B cell (primary cell): Measurements from ENCODE around the gene DNAJB12. TPM values are rescaled to one million over a fixed set of nuclear protein-coding genes. Genes with fewer than 3 reads are reported as not detected.

ENCODE experiments used
- ATAC-seq: fragments of 200-7000 bp; cut with Tn5 transposase; one replicate; pipeline ENCODE4 v1.10.0; 2021; ENCODE audit warnings: low read depth, mild to moderate bottlenecking, moderate number of reproducible peaks, moderate library complexity
- CTCF ChIA-PET: fragments of 350-600 bp; sonication (Branson Sonifier 250); formaldehyde crosslinking; loops from one replicate; lab custom pipeline; 2021; ENCODE audit warnings: antibody characterized with exemption, inconsistent platforms; lab: Charles Lee
- POLR2A ChIA-PET: fragments of 350-600 bp; sonication (Branson Sonifier 250); formaldehyde crosslinking; loops from one replicate; lab custom pipeline; 2021; ENCODE audit warnings: antibody characterized with exemption; lab: Charles Lee
- DNase-seq: peaks from one replicate; pipeline ENCODE4 v3.0.0; 2013
- H2AFZ ChIP-seq: 2 replicates; pipeline ENCODE4 v1.6.1; 2012; ENCODE audit warnings: mild to moderate bottlenecking, low read depth, low read length; ENCODE audit not compliant: insufficient read depth, poor library complexity, severe bottlenecking
- H3K27ac ChIP-seq, 2 donors: 1 replicate in 1 of 2; 2 replicates in 1 of 2; pipeline ENCODE4 v1.5.1; 2012 to 2013; ENCODE audit warnings: low read length in 2 of 2, mild to moderate bottlenecking in 2 of 2, moderate library complexity in 1 of 2
- H3K27me3 ChIP-seq, 4 experiments: fragments of 200-600 bp in 1 of 4; sonication (generic) in 1 of 4; replicated peaks in 1 of 4; 1 replicate in 2 of 4; 2 replicates in 2 of 4; pipeline versions ENCODE4 v1.6.1 to v1.7.0; 2013 to 2016; ENCODE audit warnings: low read length in 3 of 4, mild to moderate bottlenecking in 2 of 4, mixed read lengths in 1 of 4, moderate library complexity in 1 of 4; ENCODE audit not compliant: insufficient read depth in 4 of 4, control insufficient read depth in 3 of 4; ENCODE audit errors: control extremely low read depth in 1 of 4
- H3K36me3 ChIP-seq, 2 experiments: replicated peaks in 1 of 2; 1 replicate in 1 of 2; 2 replicates in 1 of 2; pipeline versions ENCODE4 v1.6.1 to v1.7.1; 2013; ENCODE audit warnings: low read length in 1 of 2; ENCODE audit not compliant: insufficient read depth in 2 of 2, control insufficient read depth in 1 of 2; ENCODE audit errors: control extremely low read depth in 1 of 2, extremely low read depth in 1 of 2
- H3K4me1 ChIP-seq, 2 donors: fragments of 200-600 bp in 1 of 2; sonication (generic) in 1 of 2; 1 replicate in 1 of 2; 2 replicates in 1 of 2; pipeline versions ENCODE4 v1.5.1 to v1.6.1; 2013 to 2017; ENCODE audit warnings: low read length in 2 of 2; ENCODE audit not compliant: control insufficient read depth in 2 of 2, insufficient read depth in 2 of 2
- H3K4me2 ChIP-seq: replicated peaks from 2 replicates; pipeline ENCODE3; 2012; ENCODE audit warnings: mild to moderate bottlenecking, low read depth, low read length; ENCODE audit not compliant: poor library complexity, severe bottlenecking
- H3K4me3 ChIP-seq, 5 experiments: fragments of 200-600 bp in 1 of 5; sonication (generic) in 1 of 5; 1 replicate in 3 of 5; 2 replicates in 2 of 5; pipeline versions ENCODE4 v1.5.1 to v1.7.0; 2011 to 2016; ENCODE audit warnings: low read length in 4 of 5, mild to moderate bottlenecking in 4 of 5, low read depth in 2 of 5, control low read depth in 1 of 5, moderate library complexity in 1 of 5; ENCODE audit not compliant: insufficient read depth in 1 of 5; ENCODE audit errors: control extremely low read depth in 1 of 5, extremely low read depth in 1 of 5
- H3K79me2 ChIP-seq: fragments of 200-600 bp; sonication (generic); one replicate; pipeline ENCODE4 v1.6.0; 2016; ENCODE audit warnings: low read length; ENCODE audit not compliant: control insufficient read depth, insufficient read depth
- H3K9ac ChIP-seq: fragments of 200-600 bp; sonication (generic); 2 replicates; pipeline ENCODE4 v1.6.1; 2017; ENCODE audit warnings: mild to moderate bottlenecking, low read length, moderate library complexity
- H3K9me3 ChIP-seq, 3 donors: one replicate each; pipeline versions ENCODE4 v1.6.1 to v1.7.1; 2013; ENCODE audit warnings: low read length in 2 of 3; ENCODE audit not compliant: control insufficient read depth in 2 of 3, insufficient read depth in 1 of 3; ENCODE audit errors: control extremely low read depth in 1 of 3
- H4K20me1 ChIP-seq: 2 replicates; pipeline ENCODE4 v1.6.0; 2012; ENCODE audit warnings: mild to moderate bottlenecking, low read length; ENCODE audit not compliant: insufficient read depth, control insufficient read depth, poor library complexity, severe bottlenecking
- H3K27ac Mint-ChIP-seq: one replicate; pipeline ENCODE4 v1.8.0; 2021; ENCODE audit warnings: mixed read lengths
- H3K27me3 Mint-ChIP-seq: one replicate; pipeline ENCODE4 v1.8.0; 2021; ENCODE audit warnings: mixed read lengths
- H3K4me1 Mint-ChIP-seq: one replicate; pipeline ENCODE4 v1.8.0; 2021; ENCODE audit warnings: mixed read lengths
- H3K4me3 Mint-ChIP-seq: one replicate; pipeline ENCODE4 v1.8.0; 2021; ENCODE audit warnings: mixed read lengths
- H3K9me3 Mint-ChIP-seq: one replicate; pipeline ENCODE4 v1.8.0; 2022; ENCODE audit warnings: mixed read lengths; ENCODE audit not compliant: insufficient read depth
- EZH2 ChIP-seq: IDR thresholded peaks from 2 replicates; pipeline ENCODE4 v1.6.1; 2012; ENCODE audit warnings: borderline replicate concordance, low read depth, mild to moderate bottlenecking, moderate library complexity, low read length; ENCODE audit not compliant: insufficient read depth, poor library complexity, severe bottlenecking
- WGBS: methylation state at CpG from one replicate; pipeline ENCODE4 v1.1.5; 2013; ENCODE audit warnings: missing lambda C conversion rate; ENCODE audit not compliant: insufficient coverage; 5-methylcytosine and 5-hydroxymethylcytosine counted together
- intact Hi-C: fragments of 100-400 bp; cut with micrococcal nuclease; formaldehyde crosslinking; loops from one replicate; pipeline ENCODE4 v1.10.0; 2022
- polyA plus RNA-seq: library from polyadenylated mRNA; depleted of rRNA; stranded (reverse); fragments of >200 nt; gene quantifications from 2 replicates; pipeline ENCODE4 v1.2.3, GENCODE V29; 2012
- total RNA-seq, 2 donors: library from RNA; stranded (reverse); fragments of 120-200 nt in 1 of 2; gene quantifications; 1 replicate in 1 of 2; 2 replicates in 1 of 2; pipeline versions ENCODE4 v1.2.3 to v1.2.4, GENCODE V29; 2013 to 2022
- TF ChIP-seq, protein P1 (sequence below): fragments of 200-600 bp; IDR thresholded peaks from one replicate; pipeline ENCODE4 v1.8.0; 2022; ENCODE audit warnings: antibody characterized with exemption, mild to moderate bottlenecking

Gene DNAJB12
- total and polyA plus RNA-seq, 2 donors (not counting 1 experiment from before 2014, with no cell fraction given), result 16.1 to 42.3 TPM

DNA sequence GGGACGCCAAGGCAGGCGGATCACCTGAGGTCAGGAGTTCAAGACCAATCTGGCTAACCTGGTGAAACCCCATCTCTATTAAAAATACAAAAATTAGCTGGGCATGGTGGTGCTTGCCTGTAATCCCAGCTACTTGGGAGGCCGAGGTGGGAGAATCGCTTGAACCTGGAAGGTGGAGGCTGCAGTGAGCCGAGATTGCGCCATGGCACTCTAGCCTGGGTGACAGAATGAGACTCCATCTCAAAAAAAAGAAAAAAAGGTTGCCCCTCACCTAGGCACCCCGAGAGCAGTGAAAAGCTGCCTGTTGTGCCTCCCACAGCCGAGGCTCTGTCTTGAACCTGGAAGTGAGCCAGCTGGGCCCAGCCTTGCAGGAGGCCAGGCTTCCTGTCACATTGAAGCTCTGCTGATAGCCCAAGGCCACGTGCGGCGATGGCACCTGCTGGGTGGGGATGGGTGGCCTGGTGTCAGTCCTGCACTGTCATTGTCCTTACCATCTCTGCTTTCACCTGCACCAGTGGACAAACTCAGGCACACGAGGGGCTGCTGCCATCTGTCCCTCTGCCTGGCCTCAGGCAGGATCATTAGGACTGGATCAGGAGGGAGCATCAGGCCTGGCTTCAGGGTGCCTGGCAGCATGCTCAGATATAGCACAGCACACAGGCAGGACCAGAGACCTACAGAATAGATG, 37.8 kb downstream of the DNAJB12 start:
- peaks cover 54 to 65% of the 10 kb centered on the region in 2 donors for H3K4me1 ChIP-seq
- H3K27me3 Mint-ChIP-seq, result no peaks in the 10 kb centered on the region
- no peaks in the 10 kb centered on the region for H4K20me1 ChIP-seq
- H3K27ac ChIP-seq, result peak overlapping the region in 1 of 2 donors; percentile 55
- no peaks in the 10 kb centered on the region for H3K27me3 ChIP-seq
- H3K36me3 ChIP-seq, result no peaks in the 10 kb centered on the region
- no peaks in the 10 kb centered on the region for H3K9me3 ChIP-seq
- H3K9ac ChIP-seq, result no peak overlapping the region
- TF ChIP-seq, protein P1, sequence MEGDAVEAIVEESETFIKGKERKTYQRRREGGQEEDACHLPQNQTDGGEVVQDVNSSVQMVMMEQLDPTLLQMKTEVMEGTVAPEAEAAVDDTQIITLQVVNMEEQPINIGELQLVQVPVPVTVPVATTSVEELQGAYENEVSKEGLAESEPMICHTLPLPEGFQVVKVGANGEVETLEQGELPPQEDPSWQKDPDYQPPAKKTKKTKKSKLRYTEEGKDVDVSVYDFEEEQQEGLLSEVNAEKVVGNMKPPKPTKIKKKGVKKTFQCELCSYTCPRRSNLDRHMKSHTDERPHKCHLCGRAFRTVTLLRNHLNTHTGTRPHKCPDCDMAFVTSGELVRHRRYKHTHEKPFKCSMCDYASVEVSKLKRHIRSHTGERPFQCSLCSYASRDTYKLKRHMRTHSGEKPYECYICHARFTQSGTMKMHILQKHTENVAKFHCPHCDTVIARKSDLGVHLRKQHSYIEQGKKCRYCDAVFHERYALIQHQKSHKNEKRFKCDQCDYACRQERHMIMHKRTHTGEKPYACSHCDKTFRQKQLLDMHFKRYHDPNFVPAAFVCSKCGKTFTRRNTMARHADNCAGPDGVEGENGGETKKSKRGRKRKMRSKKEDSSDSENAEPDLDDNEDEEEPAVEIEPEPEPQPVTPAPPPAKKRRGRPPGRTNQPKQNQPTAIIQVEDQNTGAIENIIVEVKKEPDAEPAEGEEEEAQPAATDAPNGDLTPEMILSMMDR, result no peak
- no peak for TF ChIP-seq EZH2
- H3K4me2 ChIP-seq, result peak overlapping the region; percentile 55
- H3K27ac Mint-ChIP-seq, result peak overlapping the region; percentile 87
- intact Hi-C loops, result no loop called here
- ATAC-seq (no peak), DNase-seq (peak; percentile 64)
- CTCF ChIA-PET, result interaction anchor here (1.2 to 1.6 kb wide), 3 partner anchors 18 to 22 kb away, joined by 3 to 6 read pairs (median 5); no protein-coding TSS in a partner anchor
- H2AFZ ChIP-seq, result peak overlapping the region; percentile 30
- no peaks in the 10 kb centered on the region for H3K79me2 ChIP-seq
- no peak overlapping the region for H3K4me3 ChIP-seq
- peak overlapping the region; percentile 69 for H3K4me3 Mint-ChIP-seq
- no peaks in the 10 kb centered on the region for H3K9me3 Mint-ChIP-seq
- peaks cover 54% of the 10 kb centered on the region for H3K4me1 Mint-ChIP-seq
- WGBS, result 49% methylated on average over 10 of the region's 12 CpGs
- POLR2A ChIA-PET, result interaction anchor here (0.6 to 1.1 kb wide), 5 partner anchors 13 to 67 kb away, joined by 4 to 5 read pairs (median 4); no protein-coding TSS in a partner anchor

DNA sequence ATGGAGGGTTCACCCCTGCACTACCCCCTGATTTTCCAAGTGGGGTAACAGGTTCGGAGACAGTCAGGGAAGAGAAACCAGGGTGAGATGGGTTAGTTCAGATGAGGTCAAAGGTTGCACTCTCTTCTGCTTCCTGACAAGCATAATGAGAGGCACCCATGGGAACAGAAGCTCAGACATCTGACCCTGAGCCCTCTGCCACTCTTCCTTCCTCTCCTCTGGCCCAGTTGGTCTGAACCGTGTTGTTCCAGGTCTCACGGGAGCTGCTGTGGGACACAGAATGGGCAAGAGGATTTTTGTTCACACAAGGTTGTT, 38.4 kb downstream of the DNAJB12 start:
- WGBS, result 20% methylated on average over 1 of the region's 3 CpGs
- Histone ChIP-seq H3K4me3 (no peak overlapping the region), H3K27me3 (no peaks in the 10 kb centered on the region), H2AFZ (no peak overlapping the region), H3K36me3 (no peaks in the 10 kb centered on the region), H3K27ac (no peak overlapping the region), H3K79me2 (no peaks in the 10 kb centered on the region), H3K9me3 (no peaks in the 10 kb centered on the region), H3K4me2 (peak overlapping the region; percentile 1), H3K4me1 (peaks cover 49 to 59% of the 10 kb centered on the region in 2 donors), H3K9ac (no peak overlapping the region), H4K20me1 (no peaks in the 10 kb centered on the region)
- H3K9me3 Mint-ChIP-seq, result no peaks in the 10 kb centered on the region
- intact Hi-C loops, result no loop called here
- CTCF ChIA-PET, result interaction anchor here (1.2 to 1.6 kb wide), 3 partner anchors 19 to 23 kb away, joined by 3 to 6 read pairs (median 5); no protein-coding TSS in a partner anchor
- ATAC-seq, result no peak
- DNase-seq, result peak; percentile 12
- peak overlapping the region; percentile 24 for H3K4me3 Mint-ChIP-seq
- H3K27ac Mint-ChIP-seq, result peak overlapping the region; percentile 69
- TF ChIP-seq, protein P1, result no peak
- TF ChIP-seq EZH2, result no peak
- H3K27me3 Mint-ChIP-seq, result no peaks in the 10 kb centered on the region
- H3K4me1 Mint-ChIP-seq, result peaks cover 50% of the 10 kb centered on the region
- POLR2A ChIA-PET, result interaction anchor here (0.6 to 1.1 kb wide), 5 partner anchors 13 to 66 kb away, joined by 4 to 5 read pairs (median 4); no protein-coding TSS in a partner anchor
